Mesendoderm (in vitro differentiated cells): Measurements from ENCODE around the gene CFAP46.

ENCODE experiments used
- DNase-seq: peaks from one replicate; pipeline ENCODE4 v3.0.0; 2013
- H2AK5ac ChIP-seq: 2 replicates; pipeline ENCODE4 v1.6.1; 2013; ENCODE audit warnings: low read length, inconsistent platforms
- H2BK120ac ChIP-seq: 2 replicates; pipeline ENCODE4 v1.6.1; 2013; ENCODE audit warnings: low read depth, mild to moderate bottlenecking, low read length, moderate library complexity, mixed read lengths
- H2BK15ac ChIP-seq: replicated peaks from 2 replicates; pipeline ENCODE4 v1.6.1; 2013; ENCODE audit warnings: low read depth, mild to moderate bottlenecking, moderate library complexity
- H2BK5ac ChIP-seq: 2 replicates; pipeline ENCODE4 v1.6.1; 2013; ENCODE audit warnings: low read length, inconsistent platforms
- H3K18ac ChIP-seq: 2 replicates; pipeline ENCODE4 v1.6.1; 2013; ENCODE audit warnings: mild to moderate bottlenecking, low read length, mixed read lengths
- H3K23ac ChIP-seq: one replicate; pipeline ENCODE4 v1.6.1; 2013; ENCODE audit warnings: low read length
- H3K27ac ChIP-seq: 2 replicates; pipeline ENCODE4 v1.5.1; 2013; ENCODE audit warnings: low read depth, mild to moderate bottlenecking, inconsistent platforms, low read length, moderate library complexity
- H3K27me3 ChIP-seq: 2 replicates; pipeline ENCODE4 v1.6.1; 2013; ENCODE audit warnings: low read length, control low read depth, mild to moderate bottlenecking, inconsistent platforms; ENCODE audit not compliant: insufficient read depth, poor library complexity
- H3K36me3 ChIP-seq: 2 replicates; pipeline ENCODE4 v1.6.1; 2013; ENCODE audit warnings: low read length, inconsistent platforms; ENCODE audit not compliant: control insufficient read depth, insufficient read depth
- H3K4ac ChIP-seq: one replicate; pipeline ENCODE4 v1.6.1; 2013; ENCODE audit warnings: low read depth, mild to moderate bottlenecking, low read length, moderate library complexity
- H3K4me1 ChIP-seq: 2 replicates; pipeline ENCODE4 v1.6.1; 2013; ENCODE audit warnings: low read depth, low read length, inconsistent platforms; ENCODE audit not compliant: control insufficient read depth
- H3K4me2 ChIP-seq: 2 replicates; pipeline ENCODE4 v1.6.1; 2013; ENCODE audit warnings: low read length
- H3K4me3 ChIP-seq: 2 replicates; pipeline ENCODE4 v1.5.1; 2013; ENCODE audit warnings: mild to moderate bottlenecking, low read length
- H3K56ac ChIP-seq: one replicate; pipeline ENCODE4 v1.6.1; 2013; ENCODE audit warnings: low read length
- H3K79me1 ChIP-seq: 2 replicates; pipeline ENCODE4 v1.6.1; 2013; ENCODE audit warnings: low read length, inconsistent platforms
- H3K79me2 ChIP-seq: 2 replicates; pipeline ENCODE4 v1.6.1; 2013; ENCODE audit warnings: mild to moderate bottlenecking, low read length; ENCODE audit not compliant: control insufficient read depth, insufficient read depth
- H3K9ac ChIP-seq: 2 replicates; pipeline ENCODE4 v1.6.1; 2013; ENCODE audit warnings: low read length, inconsistent platforms
- H4K5ac ChIP-seq: one replicate; pipeline ENCODE4 v1.6.1; 2013; ENCODE audit warnings: low read length
- H4K8ac ChIP-seq: one replicate; pipeline ENCODE4 v1.6.1; 2013; ENCODE audit warnings: low read depth, mild to moderate bottlenecking, control low read depth, low read length, moderate library complexity
- WGBS: extraction: QIAGEN DNeasy Blood & Tissue Kit; methylation state at CpG from one replicate; pipeline ENCODE4 v1.1.7; 2013; ENCODE audit warnings: low lambda C conversion rate, missing lambda C conversion rate; ENCODE audit not compliant: insufficient coverage; ENCODE audit errors: extremely low coverage; 5-methylcytosine and 5-hydroxymethylcytosine counted together

Gene CFAP46

GRCh38 chr10:132780356-132780755, 162.0 kb downstream of the CFAP46 start:
- no peak overlapping the region for H4K8ac ChIP-seq

DNA sequence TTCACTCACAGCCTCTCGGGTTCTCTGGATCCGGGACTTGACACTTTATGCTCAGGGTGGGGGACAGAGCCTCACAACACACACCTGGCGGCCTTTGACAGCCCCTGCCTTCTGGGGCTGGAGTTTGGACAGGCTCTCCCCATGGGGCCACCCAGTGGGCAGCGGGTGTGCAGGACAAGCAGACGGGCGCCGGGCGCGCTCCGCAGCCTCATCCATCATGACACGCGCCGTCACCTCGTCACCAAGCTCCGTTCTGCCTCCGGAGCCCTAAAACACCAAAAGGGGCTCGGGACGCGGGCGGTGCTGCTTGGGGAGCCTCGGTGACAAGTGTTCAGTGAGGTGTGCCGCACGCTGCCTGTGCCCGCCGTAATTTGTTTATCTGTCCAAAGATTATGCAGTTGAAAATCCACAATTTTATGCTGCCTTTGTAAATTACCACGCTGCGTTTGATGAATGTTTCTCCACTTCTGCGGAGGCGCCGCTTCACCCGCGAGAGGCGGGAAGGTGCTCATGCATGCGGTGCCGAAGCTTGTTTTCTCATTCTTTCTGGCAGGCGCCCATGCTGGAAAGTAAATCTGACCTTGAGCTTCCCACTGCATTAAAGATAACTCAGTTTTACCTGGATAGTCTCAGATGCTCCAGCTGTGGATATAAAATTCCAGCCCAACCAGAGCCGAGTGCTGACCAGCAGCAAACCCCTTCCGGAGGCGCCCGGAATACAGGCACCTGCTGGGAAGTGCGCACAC, 162.6 kb downstream of the CFAP46 start:
- Histone ChIP-seq H3K9ac (no peak overlapping the region), H2AK5ac (no peak overlapping the region), H3K27me3 (peaks cover 23% of the 10 kb centered on the region), H3K4me2 (no peak overlapping the region), H2BK15ac (no peak overlapping the region), H2BK120ac (no peak overlapping the region), H2BK5ac (no peak overlapping the region), H3K23ac (no peak overlapping the region), H3K56ac (no peak overlapping the region), H3K79me1 (no peaks in the 10 kb centered on the region), H4K5ac (no peak overlapping the region), H3K4ac (no peak overlapping the region), H3K79me2 (no peaks in the 10 kb centered on the region), H3K36me3 (no peaks in the 10 kb centered on the region), H3K18ac (no peak overlapping the region), H4K8ac (no peak overlapping the region), H3K27ac (no peak overlapping the region), H3K4me3 (no peak overlapping the region), H3K4me1 (no peaks in the 10 kb centered on the region)
- no peak for DNase-seq
- no CpG with 5 or more reads among the region's 41 CpGs for WGBS

More at GRCh38 chr10:132780356-132780755, 162.0 kb downstream of the CFAP46 start:
- Histone ChIP-seq H3K79me2 (no peaks in the 10 kb centered on the region), H3K4me1 (no peaks in the 10 kb centered on the region), H4K5ac (no peak overlapping the region), H2BK5ac (no peak overlapping the region), H3K4ac (no peak overlapping the region), H2BK15ac (no peak overlapping the region), H2AK5ac (no peak overlapping the region), H3K27ac (no peak overlapping the region), H3K56ac (no peak overlapping the region), H3K23ac (no peak overlapping the region), H3K18ac (no peak overlapping the region), H3K4me3 (no peak overlapping the region), H3K4me2 (no peak overlapping the region), H3K9ac (no peak overlapping the region), H3K27me3 (peaks cover 27% of the 10 kb centered on the region), H3K36me3 (no peaks in the 10 kb centered on the region), H3K79me1 (no peaks in the 10 kb centered on the region), H2BK120ac (no peak overlapping the region)
- WGBS = no CpG with 5 or more reads among the region's 12 CpGs
- no peak for DNase-seq

GRCh38 chr10:132777441-132777840, 164.9 kb downstream of the CFAP46 start:
- Histone ChIP-seq H2BK5ac (no peak overlapping the region), H2BK15ac (no peak overlapping the region), H2BK120ac (no peak overlapping the region), H3K4me2 (no peak overlapping the region), H3K4ac (no peak overlapping the region), H3K18ac (no peak overlapping the region), H3K36me3 (no peaks in the 10 kb centered on the region), H3K23ac (no peak overlapping the region), H3K79me2 (no peaks in the 10 kb centered on the region), H2AK5ac (no peak overlapping the region), H4K8ac (no peak overlapping the region), H3K4me1 (no peaks in the 10 kb centered on the region), H3K9ac (no peak overlapping the region), H3K56ac (no peak overlapping the region), H3K79me1 (no peaks in the 10 kb centered on the region), H3K27me3 (no peaks in the 10 kb centered on the region), H4K5ac (no peak overlapping the region), H3K27ac (no peak overlapping the region), H3K4me3 (no peak overlapping the region)
- no CpG with 5 or more reads among the region's 14 CpGs for WGBS
- DNase-seq = no peak

DNA sequence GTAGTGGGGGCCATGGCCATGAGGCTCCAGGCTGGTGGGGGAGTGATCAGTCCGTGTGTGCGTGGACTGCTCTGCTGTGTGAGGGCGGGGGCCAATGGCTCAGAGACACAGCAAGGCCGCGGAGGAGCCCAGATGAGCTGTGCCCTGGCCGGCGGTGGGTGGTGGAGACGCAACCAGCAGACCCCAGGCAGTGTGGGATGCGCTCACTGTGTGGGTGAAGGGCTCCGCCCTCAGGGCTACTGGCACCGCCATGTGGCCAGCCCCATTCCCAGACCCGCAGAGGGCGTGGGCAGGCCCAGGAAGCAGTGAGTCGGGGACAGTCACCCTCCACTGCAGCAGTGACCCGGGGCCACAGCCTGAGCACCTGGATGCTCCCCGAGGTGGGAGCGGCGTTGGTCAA, 165.5 kb downstream of the CFAP46 start:
- Histone ChIP-seq H3K4ac (no peak overlapping the region), H3K27me3 (no peaks in the 10 kb centered on the region), H2AK5ac (no peak overlapping the region), H3K4me3 (no peak overlapping the region), H3K79me1 (no peaks in the 10 kb centered on the region), H3K23ac (no peak overlapping the region), H3K27ac (no peak overlapping the region), H3K56ac (no peak overlapping the region), H3K36me3 (no peaks in the 10 kb centered on the region), H2BK15ac (no peak overlapping the region), H2BK5ac (no peak overlapping the region), H3K9ac (no peak overlapping the region), H3K4me1 (no peaks in the 10 kb centered on the region), H3K79me2 (no peaks in the 10 kb centered on the region), H2BK120ac (no peak overlapping the region), H4K5ac (no peak overlapping the region), H3K18ac (no peak overlapping the region), H4K8ac (no peak overlapping the region), H3K4me2 (no peak overlapping the region)
- no CpG with 5 or more reads among the region's 18 CpGs for WGBS
- DNase-seq = no peak

- WGBS = no CpG with 5 or more reads among the region's 18 CpGs
- Histone ChIP-seq H3K4me3 (no peak overlapping the region), H4K8ac (no peak overlapping the region)
Observed at GRCh38 chr10:132776186-132776585, 166.2 kb downstream of the CFAP46 start.

More at GRCh38 chr10:132776186-132776585, 166.2 kb downstream of the CFAP46 start:
- no peak overlapping the region for H2BK15ac ChIP-seq
- no peaks in the 10 kb centered on the region for H3K27me3 ChIP-seq
- no peaks in the 10 kb centered on the region for H3K4me1 ChIP-seq
- H2BK120ac ChIP-seq = no peak overlapping the region
- H3K27ac ChIP-seq = no peak overlapping the region
- no peak overlapping the region for H3K4me2 ChIP-seq
- no peak overlapping the region for H3K56ac ChIP-seq
- H2BK5ac ChIP-seq = no peak overlapping the region
- H3K4ac ChIP-seq = no peak overlapping the region
- DNase-seq = no peak
- no peak overlapping the region for H2AK5ac ChIP-seq
- no peaks in the 10 kb centered on the region for H3K36me3 ChIP-seq
- no peaks in the 10 kb centered on the region for H3K79me1 ChIP-seq
- H3K18ac ChIP-seq = no peak overlapping the region
- no peak overlapping the region for H3K9ac ChIP-seq
- no peak overlapping the region for H4K5ac ChIP-seq
- H3K23ac ChIP-seq = no peak overlapping the region
- H3K79me2 ChIP-seq = no peaks in the 10 kb centered on the region
